NCI-H128 (cell line): ENCODE results near the gene UBQLN1.
"Not testable (repeated sequence)": the region's sequence is repeated elsewhere in the genome, so short reads cannot be mapped to it uniquely, and the experiment has no call there.

ENCODE experiments used
- DNase-seq: peaks from one replicate; lab custom pipeline; 2025; ENCODE audit not compliant: unreplicated experiment; lab: John Stamatoyannopoulos, UW

UBQLN1 gene

GRCh38 chr9:83707768-83708514 is at the start of gene UBQLN1:
Gene UBQLN1, minus strand, starts transcription at chr9:83707958. Its CDS starts 279 bp downstream, at chr9:83707679.
- DNase-seq: peak; percentile 75

- DNase-seq: no peak
Observed at GRCh38 chr9:83754383-83754977, 46.7 kb upstream of the UBQLN1 start.

- no peak for DNase-seq
Observed at GRCh38 chr9:83749706-83750105, 41.9 kb upstream of the UBQLN1 start.

- DNase-seq: no peak
Observed at GRCh38 chr9:83744206-83744605, 36.4 kb upstream of the UBQLN1 start.

- DNase-seq: no peak
Observed at GRCh38 chr9:83733739-83734138, 26.0 kb upstream of the UBQLN1 start.

- DNase-seq: not testable (repeated sequence)
Observed at GRCh38 chr9:83728591-83729368, 21.0 kb upstream of the UBQLN1 start.

- DNase-seq: no peak
Observed at GRCh38 chr9:83724436-83724835, 16.7 kb upstream of the UBQLN1 start.

GRCh38 chr9:83722726-83723495 is 15.2 kb upstream of the UBQLN1 start:
- no peak for DNase-seq

GRCh38 chr9:83721509-83721908 is 13.8 kb upstream of the UBQLN1 start:
- DNase-seq: no peak

GRCh38 chr9:83715794-83716193 is 8.0 kb upstream of the UBQLN1 start:
- no peak for DNase-seq

GRCh38 chr9:83715221-83715620 is 7.5 kb upstream of the UBQLN1 start:
- no peak for DNase-seq

- no peak for DNase-seq
Observed at GRCh38 chr9:83714329-83714728, 6.6 kb upstream of the UBQLN1 start.

- DNase-seq: no peak
Observed at GRCh38 chr9:83708515-83709158, 879 bp upstream of the UBQLN1 start.

GRCh38 chr9:83707518-83707767 is 315 bp downstream of the UBQLN1 start:
- no peak for DNase-seq

- no peak for DNase-seq
Observed at GRCh38 chr9:83706676-83707517, 861 bp downstream of the UBQLN1 start.

- not testable (repeated sequence) for DNase-seq
Observed at GRCh38 chr9:83705219-83705651, 2.5 kb downstream of the UBQLN1 start.

- DNase-seq: no peak
Observed at GRCh38 chr9:83701769-83702168, 6.0 kb downstream of the UBQLN1 start.

GRCh38 chr9:83701286-83701685 is 6.5 kb downstream of the UBQLN1 start:
- DNase-seq: no peak

- DNase-seq: no peak
Observed at GRCh38 chr9:83699615-83700014, 8.1 kb downstream of the UBQLN1 start.

GRCh38 chr9:83698976-83699585 is 8.7 kb downstream of the UBQLN1 start:
- no peak for DNase-seq
